Astrocyte of the hippocampus (primary cell): ENCODE data around the gene PSME4.
"Not testable (repeated sequence)": the region's sequence is repeated elsewhere in the genome, so short reads cannot be mapped to it uniquely, and the experiment has no call there.

Experiments
- DNase-seq: peaks from one replicate; pipeline ENCODE4 v3.0.0; 2011; ENCODE audit warnings: low read depth, low spot score

The PSME4 gene

DNA sequence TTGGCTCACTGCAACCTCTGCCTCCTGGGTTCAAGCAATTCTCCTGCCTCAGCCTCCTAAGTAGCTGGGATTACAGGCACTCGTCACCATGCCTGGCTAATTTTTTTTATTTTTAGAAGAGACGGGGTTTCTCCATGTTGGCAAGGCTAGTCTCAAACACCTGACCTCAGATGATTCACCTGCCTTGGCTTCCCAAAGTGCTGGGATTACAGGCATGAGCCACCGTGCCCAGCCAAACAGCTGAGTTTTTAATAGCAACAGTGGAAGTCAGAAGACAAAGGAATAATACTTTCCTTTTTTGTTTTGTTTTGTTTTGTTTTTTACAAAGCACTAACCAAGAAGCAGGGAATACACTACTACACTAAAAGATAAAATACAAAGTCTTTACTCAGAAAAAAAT lies 127.9 kb downstream of the PSME4 start:
- no peak for DNase-seq

- DNase-seq = not testable (repeated sequence)
These were observed 129.1 kb downstream of the PSME4 start for GRCh38 chr2:53841651-53842050.

GRCh38 chr2:53840580-53840979 lies 130.2 kb downstream of the PSME4 start:
- no peak for DNase-seq

GRCh38 chr2:53829980-53830290 lies 140.9 kb downstream of the PSME4 start:
- not testable (repeated sequence) for DNase-seq

DNA sequence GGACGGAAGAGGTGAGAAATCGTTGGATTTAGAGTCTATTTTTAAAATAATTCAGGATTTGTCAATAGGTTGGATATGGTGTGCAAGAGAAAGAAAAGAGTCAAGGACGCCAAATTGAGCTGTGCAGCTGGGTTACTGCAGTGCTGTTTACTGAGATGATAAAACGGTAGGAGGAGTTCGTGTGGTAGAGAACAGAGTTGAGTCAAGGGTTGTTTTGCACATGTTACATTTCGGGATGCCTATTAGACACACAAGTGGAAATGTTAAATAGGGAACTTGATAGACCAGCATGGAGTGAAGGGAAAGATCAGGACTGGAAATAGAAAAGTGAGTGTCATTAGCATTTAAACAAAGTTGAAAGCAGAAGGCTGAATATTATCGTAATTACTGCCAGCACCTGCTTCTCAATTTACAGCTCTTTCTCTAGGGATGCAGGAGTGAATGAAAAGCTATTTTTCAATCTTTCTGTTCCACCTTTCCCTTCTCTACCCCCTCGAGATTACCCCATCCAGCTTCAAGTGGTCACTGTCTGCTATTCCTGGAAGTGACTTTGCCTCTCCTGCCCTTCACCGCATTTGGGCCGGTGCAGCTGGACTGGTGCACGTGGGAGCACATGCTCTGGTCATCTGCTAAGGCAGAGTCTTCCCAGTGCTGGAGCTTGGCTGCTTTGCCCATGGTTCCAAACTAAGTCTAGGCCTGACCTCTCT lies 141.4 kb downstream of the PSME4 start:
- DNase-seq = no peak

DNA sequence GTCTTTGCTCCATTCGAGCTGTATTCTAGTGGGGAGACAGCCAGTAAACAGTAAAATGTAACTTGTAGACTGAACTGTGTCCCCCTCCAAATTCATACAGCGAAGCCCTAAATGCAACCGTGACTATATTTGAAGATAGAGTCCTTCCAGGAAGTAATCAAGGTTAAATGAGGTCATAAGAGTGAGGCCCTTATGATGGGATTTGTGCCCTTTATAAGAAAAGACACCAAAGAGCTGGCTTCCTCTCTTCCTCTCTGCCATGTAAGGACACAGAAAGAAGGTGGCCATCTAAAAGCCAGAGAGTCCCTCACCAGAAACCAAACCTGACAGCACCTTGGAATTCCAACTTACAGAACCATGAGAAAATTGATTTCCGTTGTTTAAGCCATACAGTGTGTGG lies 142.5 kb downstream of the PSME4 start:
- DNase-seq = no peak

- peak; percentile 81 for DNase-seq
These were observed 143.2 kb downstream of the PSME4 start for GRCh38 chr2:53827398-53828175.

DNA sequence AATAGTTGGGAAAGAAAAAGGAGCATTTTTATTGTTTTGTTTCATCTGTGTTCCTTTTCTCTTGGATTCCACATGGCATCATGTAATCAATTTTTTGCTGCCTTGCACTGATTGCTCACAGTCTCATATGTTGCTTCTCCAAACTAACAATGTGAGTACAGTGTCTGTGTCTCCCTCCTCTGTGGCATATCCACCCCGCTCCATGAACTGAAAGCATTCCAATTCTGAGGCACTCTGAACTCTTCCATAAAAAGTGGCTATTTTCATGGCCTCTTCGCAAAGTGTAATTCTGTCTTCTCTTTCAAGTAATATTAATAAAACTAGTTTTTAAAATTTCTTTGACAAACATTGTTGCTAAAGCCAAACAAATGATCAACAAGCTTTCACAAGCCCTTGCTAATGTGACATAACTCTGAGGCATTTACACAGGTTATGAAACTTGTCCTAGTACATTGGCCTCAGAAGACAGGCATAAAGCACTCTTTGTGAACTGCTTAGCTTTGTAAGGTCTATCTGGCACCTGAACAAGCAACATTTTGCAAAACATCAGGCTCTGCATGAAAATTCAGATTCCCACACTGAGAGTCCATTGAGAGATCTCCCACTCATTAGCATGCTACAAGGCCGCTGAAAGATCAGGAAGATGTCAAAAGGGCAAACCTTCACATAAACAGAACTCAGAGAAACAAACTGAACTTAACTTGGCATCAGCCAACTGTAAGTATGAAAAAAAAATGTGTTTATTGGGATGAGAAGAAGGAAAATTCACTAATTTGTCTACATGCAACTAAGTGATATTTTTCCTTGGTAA lies 144.0 kb downstream of the PSME4 start:
- peak; percentile 39 for DNase-seq

DNA sequence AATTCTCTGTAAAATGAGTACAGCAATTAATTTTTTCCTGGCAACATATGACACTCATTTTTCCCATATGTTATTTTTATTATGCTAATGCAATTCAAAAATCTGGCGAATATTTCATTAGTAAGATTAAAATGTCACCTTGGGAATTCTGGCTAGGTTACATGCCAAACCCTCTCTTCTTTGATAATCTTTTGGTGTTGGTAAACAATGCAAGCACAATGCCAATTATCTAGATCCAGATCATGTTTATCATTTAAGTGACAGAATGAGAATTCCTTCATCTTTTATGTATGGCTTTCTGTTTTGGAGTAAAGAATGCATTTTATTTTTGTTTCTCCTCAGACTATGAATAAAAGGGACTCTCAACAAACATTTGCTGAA lies 144.8 kb downstream of the PSME4 start:
- no peak for DNase-seq

- not testable (repeated sequence) for DNase-seq
These were observed 147.2 kb downstream of the PSME4 start for GRCh38 chr2:53823639-53824038.

GRCh38 chr2:53821810-53822209 lies 149.0 kb downstream of the PSME4 start:
- no peak for DNase-seq

DNA sequence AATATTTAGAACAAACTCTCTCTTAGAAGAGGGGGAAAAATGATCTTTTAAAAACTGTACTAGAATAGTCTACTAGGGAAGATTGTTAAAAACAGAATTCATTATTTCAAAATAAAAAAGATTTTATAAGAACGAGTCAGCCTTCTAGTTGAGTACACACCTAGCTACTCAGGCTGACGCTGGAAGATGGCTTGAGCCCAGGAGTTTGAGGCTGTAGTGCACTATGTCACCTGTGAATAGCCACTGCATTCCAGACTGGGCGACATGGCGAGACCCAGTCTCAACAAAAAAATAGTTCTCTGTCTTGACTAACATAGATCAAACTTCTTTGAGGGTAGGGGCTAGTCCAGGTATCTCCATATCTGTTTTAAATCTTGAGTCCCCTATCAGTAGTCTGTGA lies 150.1 kb downstream of the PSME4 start:
- DNase-seq = peak; percentile 61

- no peak for DNase-seq
These were observed 150.7 kb downstream of the PSME4 start for GRCh38 chr2:53820048-53820447.

DNA sequence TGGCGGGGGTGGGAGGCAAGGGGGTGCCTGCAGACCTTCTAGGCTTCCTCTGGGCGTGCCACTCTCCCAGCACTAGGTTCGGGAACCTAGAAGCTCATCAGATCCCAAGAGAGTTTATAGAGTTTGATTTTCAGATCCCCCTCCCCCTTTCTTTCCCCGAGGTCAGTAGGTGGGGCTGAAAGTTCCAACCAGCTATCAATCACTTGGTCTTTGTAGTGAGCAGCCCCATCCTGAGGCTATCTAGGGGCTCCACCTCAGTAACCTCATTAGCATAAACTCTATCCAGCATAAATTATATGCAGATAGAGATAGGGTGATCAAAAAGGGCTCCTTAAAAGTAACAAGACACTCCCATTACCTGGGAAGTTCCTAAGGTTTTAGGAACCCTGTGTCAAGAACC lies 151.2 kb downstream of the PSME4 start:
- no peak for DNase-seq

DNA sequence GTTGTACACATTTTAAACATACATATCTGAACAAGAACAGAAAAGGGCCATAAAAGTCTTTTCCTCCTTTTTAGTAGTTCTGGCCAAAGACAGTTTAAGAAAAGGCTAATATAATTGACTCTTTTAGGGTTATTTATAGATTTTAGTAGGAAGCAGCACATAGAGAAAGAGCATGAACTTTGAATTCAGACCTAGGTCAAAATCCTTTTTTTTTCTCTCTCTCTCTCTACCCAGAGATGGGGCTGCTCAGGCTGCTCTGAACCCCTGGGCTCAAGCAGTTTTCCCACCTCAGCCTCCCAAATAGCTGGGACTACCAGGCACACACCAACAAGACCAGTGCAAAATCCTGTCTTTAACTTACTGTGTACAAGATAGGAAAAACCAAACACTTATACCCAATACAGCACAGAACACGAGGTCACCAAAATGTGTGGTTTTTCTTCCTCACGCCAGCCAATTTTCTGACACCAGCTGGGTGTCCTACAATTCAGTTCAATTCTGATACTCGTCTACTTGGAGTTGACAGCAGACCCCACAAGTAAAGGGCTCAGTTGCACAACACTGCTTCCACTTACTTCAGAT lies 151.8 kb downstream of the PSME4 start:
- no peak for DNase-seq
